GM13976 (cell line): ENCODE measurements around the gene JPT1.

Experiments
- DNase-seq: peaks from one replicate; pipeline ENCODE4 v3.0.0; 2012; ENCODE audit warnings: low spot score
- in situ Hi-C: fragments of 300-500 bp; cut with MboI; formaldehyde crosslinking; loops from one replicate; pipeline ENCODE4 v1.12.0; 2022; ENCODE audit warnings: low sequenced_read_pairs, mixed read lengths, inconsistent platforms; ENCODE audit not compliant: unreplicated experiment
- TF ChIP-seq, protein P1 (sequence below): IDR thresholded peaks from 2 replicates; pipeline ENCODE4 v1.5.1; 2012; ENCODE audit warnings: borderline replicate concordance, mild to moderate bottlenecking; ENCODE audit not compliant: insufficient read depth; ENCODE audit errors: extremely low read depth, missing control alignments, control extremely low read depth

Gene JPT1

DNA sequence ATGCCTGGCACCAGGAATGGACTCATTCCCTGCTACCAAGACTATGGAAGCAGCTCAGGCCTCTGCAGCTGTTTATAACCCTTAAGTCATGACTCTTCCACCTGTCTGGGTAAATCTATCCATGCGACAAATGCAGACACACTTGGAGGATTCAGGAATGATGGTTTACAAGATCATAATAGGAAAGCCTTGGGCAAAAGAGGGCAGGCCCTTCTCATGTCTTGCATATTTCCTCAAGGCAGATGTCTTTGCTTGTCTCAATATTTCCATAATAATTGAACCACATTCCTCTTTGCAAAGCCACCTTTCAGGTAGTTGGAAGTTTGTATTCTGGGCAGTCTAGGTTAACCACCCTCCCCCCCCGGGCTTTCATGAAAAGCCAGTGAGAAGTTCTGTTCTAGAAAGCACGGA, 884 bp upstream of the JPT1 start:
- TF ChIP-seq, protein P1, sequence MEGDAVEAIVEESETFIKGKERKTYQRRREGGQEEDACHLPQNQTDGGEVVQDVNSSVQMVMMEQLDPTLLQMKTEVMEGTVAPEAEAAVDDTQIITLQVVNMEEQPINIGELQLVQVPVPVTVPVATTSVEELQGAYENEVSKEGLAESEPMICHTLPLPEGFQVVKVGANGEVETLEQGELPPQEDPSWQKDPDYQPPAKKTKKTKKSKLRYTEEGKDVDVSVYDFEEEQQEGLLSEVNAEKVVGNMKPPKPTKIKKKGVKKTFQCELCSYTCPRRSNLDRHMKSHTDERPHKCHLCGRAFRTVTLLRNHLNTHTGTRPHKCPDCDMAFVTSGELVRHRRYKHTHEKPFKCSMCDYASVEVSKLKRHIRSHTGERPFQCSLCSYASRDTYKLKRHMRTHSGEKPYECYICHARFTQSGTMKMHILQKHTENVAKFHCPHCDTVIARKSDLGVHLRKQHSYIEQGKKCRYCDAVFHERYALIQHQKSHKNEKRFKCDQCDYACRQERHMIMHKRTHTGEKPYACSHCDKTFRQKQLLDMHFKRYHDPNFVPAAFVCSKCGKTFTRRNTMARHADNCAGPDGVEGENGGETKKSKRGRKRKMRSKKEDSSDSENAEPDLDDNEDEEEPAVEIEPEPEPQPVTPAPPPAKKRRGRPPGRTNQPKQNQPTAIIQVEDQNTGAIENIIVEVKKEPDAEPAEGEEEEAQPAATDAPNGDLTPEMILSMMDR = no peak
- no peak for DNase-seq
- in situ Hi-C loops = no loop called here

DNA sequence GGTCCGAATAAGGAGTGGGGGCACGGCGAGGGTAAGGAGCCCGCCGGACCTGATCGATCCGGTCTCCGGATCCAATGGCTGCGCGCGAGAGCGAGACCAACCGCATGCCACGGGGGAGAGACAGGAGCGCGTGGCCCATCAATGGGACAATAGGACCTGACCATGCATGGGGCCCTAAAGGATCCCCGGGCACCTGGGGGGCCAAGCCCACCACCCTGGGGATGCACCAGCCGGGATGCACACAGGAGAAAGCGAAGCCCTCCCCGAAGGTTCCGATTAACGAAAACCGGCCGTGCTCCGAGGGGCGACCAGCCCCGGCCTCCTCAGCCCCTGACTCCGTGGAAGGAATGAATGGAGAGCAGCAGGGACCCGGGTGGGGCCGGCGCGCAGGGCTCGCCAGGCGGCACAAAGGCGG, 525 bp downstream of the JPT1 start:
- in situ Hi-C loops = no loop called here
- TF ChIP-seq, protein P1 = no peak
- peak; percentile 46 for DNase-seq

DNA sequence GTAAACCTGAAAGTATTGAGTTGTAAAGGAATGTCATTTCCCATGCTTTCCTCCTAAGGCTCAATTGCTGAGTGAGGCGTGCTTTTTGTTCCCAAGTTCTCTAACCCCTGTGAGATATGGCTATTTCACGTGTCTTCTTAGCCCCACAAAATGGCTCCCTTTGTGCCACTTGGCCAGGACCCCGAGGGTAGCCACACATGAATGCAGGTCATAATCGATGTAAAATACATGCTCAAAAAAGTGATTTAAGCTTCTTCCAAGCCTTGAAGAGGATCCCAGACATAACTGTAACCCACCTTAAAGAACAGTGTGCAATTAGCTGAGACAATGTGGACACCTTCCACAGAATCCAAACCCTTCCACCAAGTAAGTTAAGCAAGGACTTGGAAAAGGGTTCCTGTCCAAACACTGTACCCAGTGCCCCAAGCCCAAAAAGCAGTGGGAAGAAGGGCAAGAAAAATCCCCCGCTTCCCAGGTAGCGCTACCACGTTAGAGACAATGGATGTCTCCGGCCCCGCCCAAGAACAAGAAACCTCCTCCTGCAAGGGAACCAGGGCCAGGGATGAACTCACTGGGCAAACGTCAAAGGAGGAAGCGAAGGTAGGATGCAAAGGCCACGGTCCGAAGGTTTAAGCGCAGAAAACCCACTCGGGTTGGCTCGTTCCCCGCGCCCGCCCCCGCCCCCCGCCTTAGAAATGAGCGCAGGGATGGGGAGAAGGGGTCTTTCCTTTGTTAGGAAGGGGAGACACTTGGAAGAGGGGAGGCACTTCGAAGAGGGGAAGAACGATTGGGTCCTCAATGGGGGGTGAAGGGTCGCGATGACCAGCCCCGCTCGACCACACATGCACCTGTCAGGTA, 1.2 kb downstream of the JPT1 start:
- DNase-seq = peak; percentile 57
- in situ Hi-C loops = no loop called here
- TF ChIP-seq, protein P1 = no peak

DNA sequence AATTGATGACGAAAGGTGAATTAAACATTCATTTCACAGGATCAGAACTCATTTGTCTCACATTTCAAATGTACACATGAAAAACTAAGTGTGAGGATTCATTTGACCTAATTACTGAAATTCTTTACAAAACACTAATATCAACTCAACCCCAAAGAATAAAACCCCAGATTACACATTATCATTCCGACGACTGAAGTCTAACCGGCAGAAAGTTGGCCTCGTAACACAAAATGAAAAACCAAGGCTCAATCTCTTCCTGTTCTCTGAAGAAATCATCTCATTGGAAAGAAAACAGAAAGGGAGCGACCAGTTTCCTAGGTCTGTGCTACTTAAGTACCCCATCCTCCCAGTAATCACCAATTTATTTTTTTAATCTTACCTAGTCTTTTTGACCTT, 1.8 kb downstream of the JPT1 start:
- DNase-seq = no peak
- in situ Hi-C loops = no loop called here
- TF ChIP-seq, protein P1 = no peak

DNA sequence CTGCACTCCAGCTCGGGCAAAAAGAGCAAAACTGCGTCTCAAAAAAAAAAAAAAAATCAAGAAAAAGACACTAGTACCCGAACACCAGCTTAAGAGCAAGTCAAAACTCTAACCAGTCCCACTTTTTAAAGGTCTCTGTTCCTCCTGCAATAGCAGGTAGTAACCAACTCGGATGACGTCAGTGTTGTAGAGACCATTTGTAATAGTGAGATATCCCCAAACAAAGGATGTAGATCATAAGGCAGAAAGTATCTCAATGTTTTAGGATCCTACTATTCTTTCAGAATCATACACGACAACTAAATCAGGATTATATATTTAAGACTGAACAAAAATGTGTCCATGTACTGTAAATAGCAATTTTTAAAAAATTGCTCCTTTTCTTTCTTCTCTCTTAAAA, 2.4 kb downstream of the JPT1 start:
- TF ChIP-seq, protein P1 = no peak

DNA sequence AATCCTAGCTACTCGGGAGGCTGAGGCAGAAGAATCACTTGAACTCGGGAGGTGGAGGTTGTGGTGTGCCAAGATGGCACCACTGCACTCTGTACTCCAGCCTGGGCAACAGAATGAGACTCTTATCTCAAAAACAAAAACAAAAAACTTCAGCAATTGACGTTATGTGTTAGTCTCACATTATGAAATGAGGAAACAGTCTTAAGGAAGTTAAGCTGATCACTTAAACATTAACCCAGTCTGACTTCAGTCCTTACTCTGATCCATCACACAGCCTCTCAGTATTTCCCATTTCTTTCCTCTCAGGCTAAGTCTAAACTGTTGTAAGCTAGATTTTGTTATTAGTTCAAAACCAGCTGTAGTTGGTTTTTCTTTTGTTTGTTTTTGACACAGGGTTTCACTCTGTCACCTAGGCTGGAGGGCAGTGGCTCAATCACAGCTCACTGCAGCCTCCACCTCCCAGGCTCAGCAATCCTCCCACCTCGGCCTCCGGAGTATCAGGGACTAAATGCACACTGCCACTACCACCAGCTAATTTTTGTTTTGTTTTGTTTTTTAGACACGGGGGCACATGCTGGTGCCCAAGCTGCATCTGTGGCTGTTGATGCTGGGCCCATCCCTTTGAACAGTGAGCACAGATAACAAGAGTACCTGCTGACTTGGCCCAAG, 6.3 kb downstream of the JPT1 start:
- no peak for DNase-seq
- in situ Hi-C loops = no loop called here
- TF ChIP-seq, protein P1 = no peak

More for the DNA sequence above, 2.4 kb downstream of the JPT1 start:
- in situ Hi-C loops = no loop called here
- DNase-seq = no peak
